ENCODE data around the gene TUBG1.

DNA sequence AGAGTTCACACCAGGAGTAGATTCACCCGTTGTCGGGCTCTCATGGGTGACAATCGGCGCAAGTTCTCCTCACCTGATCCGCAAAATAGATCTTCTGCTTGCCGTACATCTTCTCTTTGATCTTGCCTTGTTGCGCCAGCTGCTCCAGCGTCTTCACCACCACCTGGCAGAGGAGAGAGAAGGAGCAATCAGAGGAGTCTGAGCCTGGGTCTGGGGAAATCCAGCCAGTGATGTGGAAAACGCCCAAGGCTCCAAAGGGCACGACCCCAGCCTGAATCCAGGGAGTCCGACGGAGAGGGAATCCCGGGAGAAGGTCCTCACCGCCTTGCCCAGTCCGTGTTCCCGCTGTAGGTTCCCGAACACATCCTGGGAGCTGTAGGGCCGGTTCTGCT is 32.3 kb upstream of the TUBG1 start:
- TF ChIP-seq POLR2A (IDR thresholded peaks at IDR 0.05) = no peak
- TF ChIP-seq, protein P1, sequence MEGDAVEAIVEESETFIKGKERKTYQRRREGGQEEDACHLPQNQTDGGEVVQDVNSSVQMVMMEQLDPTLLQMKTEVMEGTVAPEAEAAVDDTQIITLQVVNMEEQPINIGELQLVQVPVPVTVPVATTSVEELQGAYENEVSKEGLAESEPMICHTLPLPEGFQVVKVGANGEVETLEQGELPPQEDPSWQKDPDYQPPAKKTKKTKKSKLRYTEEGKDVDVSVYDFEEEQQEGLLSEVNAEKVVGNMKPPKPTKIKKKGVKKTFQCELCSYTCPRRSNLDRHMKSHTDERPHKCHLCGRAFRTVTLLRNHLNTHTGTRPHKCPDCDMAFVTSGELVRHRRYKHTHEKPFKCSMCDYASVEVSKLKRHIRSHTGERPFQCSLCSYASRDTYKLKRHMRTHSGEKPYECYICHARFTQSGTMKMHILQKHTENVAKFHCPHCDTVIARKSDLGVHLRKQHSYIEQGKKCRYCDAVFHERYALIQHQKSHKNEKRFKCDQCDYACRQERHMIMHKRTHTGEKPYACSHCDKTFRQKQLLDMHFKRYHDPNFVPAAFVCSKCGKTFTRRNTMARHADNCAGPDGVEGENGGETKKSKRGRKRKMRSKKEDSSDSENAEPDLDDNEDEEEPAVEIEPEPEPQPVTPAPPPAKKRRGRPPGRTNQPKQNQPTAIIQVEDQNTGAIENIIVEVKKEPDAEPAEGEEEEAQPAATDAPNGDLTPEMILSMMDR (IDR thresholded peaks at IDR 0.05) = no peak
- TF ChIP-seq POLR2AphosphoS5 (IDR thresholded peaks at IDR 0.05) = no peak

Measured in sigmoid colon (tissue), 4 donors.